Calu3 (cell line): ENCODE measurements around the gene NANOS2. TPM values are rescaled to one million over a fixed set of nuclear protein-coding genes. Genes with fewer than 3 reads are reported as not detected.

Source experiments
- BruUV-seq: library from RNA; stranded (reverse); fragments of 400-500 nt; replicated peaks from 2 replicates; lab custom pipeline; 2021; lab: Mats Ljungman, UMichigan
- CTCF ChIA-PET: fragments of 300-600 bp; sonication (Branson Sonifier 250); formaldehyde crosslinking; loops from one replicate; lab custom pipeline; 2022; ENCODE audit warnings: antibody characterized with exemption; lab: Charles Lee
- DNase-seq: peaks from one replicate; pipeline ENCODE4 v3.0.0; 2022
- H3K27ac Mint-ChIP-seq: one replicate; pipeline ENCODE4 v1.8.0; 2022; ENCODE audit warnings: mixed read lengths; ENCODE audit not compliant: unreplicated experiment
- H3K27me3 Mint-ChIP-seq: one replicate; pipeline ENCODE4 v1.8.0; 2022; ENCODE audit warnings: mixed read lengths; ENCODE audit not compliant: unreplicated experiment
- H3K36me3 Mint-ChIP-seq: one replicate; pipeline ENCODE4 v1.8.0; 2022; ENCODE audit warnings: mild to moderate bottlenecking, moderate library complexity, mixed read lengths; ENCODE audit not compliant: insufficient read depth, unreplicated experiment
- H3K4me1 Mint-ChIP-seq: one replicate; pipeline ENCODE4 v1.8.0; 2022; ENCODE audit warnings: mild to moderate bottlenecking, low read depth, mixed read lengths; ENCODE audit not compliant: unreplicated experiment
- H3K4me3 Mint-ChIP-seq: one replicate; pipeline ENCODE4 v1.8.0; 2022; ENCODE audit warnings: mild to moderate bottlenecking, low read depth, moderate library complexity, mixed read lengths; ENCODE audit not compliant: unreplicated experiment
- H3K9me3 Mint-ChIP-seq: one replicate; pipeline ENCODE4 v1.8.0; 2022; ENCODE audit warnings: low read depth, mixed read lengths; ENCODE audit not compliant: unreplicated experiment
- CTCF ChIP-seq: fragments of 200-600 bp; IDR thresholded peaks from one replicate; pipeline ENCODE4 v1.8.0; 2022; ENCODE audit warnings: antibody characterized with exemption; ENCODE audit not compliant: unreplicated experiment
- intact Hi-C: fragments of 100-400 bp; cut with micrococcal nuclease; formaldehyde crosslinking; loops from one replicate; pipeline ENCODE4 v1.10.0; 2022; ENCODE audit not compliant: unreplicated experiment
- total RNA-seq: library from RNA; stranded (reverse); gene quantifications from 2 replicates; pipeline ENCODE4 v1.2.3, GENCODE V29; 2022

Gene NANOS2
- total RNA-seq, 1 experiment from 2014 or later: not detected

- no peak for DNase-seq
- TF ChIP-seq CTCF: no peak
- peaks cover 35% of the 10 kb centered on the region for H3K4me1 Mint-ChIP-seq
- no peak overlapping the region for H3K27ac Mint-ChIP-seq
- H3K9me3 Mint-ChIP-seq: no peaks in the 10 kb centered on the region
- CTCF ChIA-PET: interaction anchor here (1.1 kb wide), 1 partner anchor 142 kb away, joined by 3 read pairs; no protein-coding TSS in a partner anchor
- no peak overlapping the region for H3K4me3 Mint-ChIP-seq
- H3K27me3 Mint-ChIP-seq: peaks cover 63% of the 10 kb centered on the region
- no peaks in the 10 kb centered on the region for H3K36me3 Mint-ChIP-seq
- BruUV-seq: no TSS peak
- intact Hi-C loops: no loop called here
Observed at GRCh38 chr19:45958769-45959516, 44.4 kb upstream of the NANOS2 start.

GRCh38 chr19:45958320-45958719 lies 43.7 kb upstream of the NANOS2 start:
- no peak for TF ChIP-seq CTCF

GRCh38 chr19:45955905-45956608 lies 41.5 kb upstream of the NANOS2 start:
- Mint-ChIP-seq H3K27ac (no peak overlapping the region), H3K36me3 (no peaks in the 10 kb centered on the region), H3K9me3 (no peaks in the 10 kb centered on the region), H3K27me3 (peaks cover 35% of the 10 kb centered on the region), H3K4me1 (peaks cover 35% of the 10 kb centered on the region), H3K4me3 (no peak overlapping the region)
- no TSS peak for BruUV-seq
- CTCF ChIA-PET: interaction anchor here (0.5 to 1.3 kb wide), 7 partner anchors 8 to 510 kb away, joined by 3 to 8 read pairs (median 5); no protein-coding TSS in a partner anchor
- TF ChIP-seq CTCF: no peak
- peak; percentile 73 for DNase-seq
- intact Hi-C loops: no loop called here

More at GRCh38 chr19:45958320-45958719, 43.7 kb upstream of the NANOS2 start:
- Mint-ChIP-seq H3K36me3 (no peaks in the 10 kb centered on the region), H3K27ac (no peak overlapping the region), H3K4me1 (peaks cover 35% of the 10 kb centered on the region), H3K4me3 (no peak overlapping the region), H3K27me3 (peaks cover 57% of the 10 kb centered on the region), H3K9me3 (no peaks in the 10 kb centered on the region)
- intact Hi-C loops: no loop called here
- CTCF ChIA-PET: interaction anchor here (1.1 kb wide), 1 partner anchor 141 kb away, joined by 3 read pairs; no protein-coding TSS in a partner anchor
- no TSS peak for BruUV-seq
- DNase-seq: no peak

GRCh38 chr19:45954156-45954555 lies 39.6 kb upstream of the NANOS2 start:
- CTCF ChIA-PET: no interaction called here
- TF ChIP-seq CTCF: no peak
- Mint-ChIP-seq H3K4me1 (peaks cover 26% of the 10 kb centered on the region), H3K27me3 (peaks cover 22% of the 10 kb centered on the region), H3K36me3 (no peaks in the 10 kb centered on the region), H3K9me3 (no peaks in the 10 kb centered on the region), H3K27ac (no peak overlapping the region), H3K4me3 (no peak overlapping the region)
- BruUV-seq: no TSS peak
- intact Hi-C loops: no loop called here
- DNase-seq: no peak
